HCT116 (cell line): ENCODE measurements around the gene GIPR. TPM values are rescaled to one million over a fixed set of nuclear protein-coding genes. Genes with fewer than 3 reads are reported as not detected.
"Not testable (repeated sequence)": the region's sequence is repeated elsewhere in the genome, so short reads cannot be mapped to it uniquely, and the experiment has no call there.

Source experiments
- ATAC-seq: fragments of 200-7000 bp; cut with Tn5 transposase; 2 replicates; pipeline ENCODE4 v1.9.1; 2020; ENCODE audit warnings: mild to moderate bottlenecking, moderate library complexity
- BruUV-seq: library from RNA; stranded (reverse); fragments of 400-500 nt; replicated peaks from 2 replicates; lab custom pipeline; 2021; lab: Mats Ljungman, UMichigan
- CTCF ChIA-PET: fragments of 300-600 bp; sonication (Branson Sonifier 250); formaldehyde crosslinking; loops from one replicate; lab custom pipeline; 2021; ENCODE audit warnings: antibody characterized with exemption; lab: Charles Lee
- POLR2A ChIA-PET: fragments of 300-600, 350-600 bp; sonication (Branson Sonifier 250); formaldehyde crosslinking; loops from one replicate; lab custom pipeline; 2021; ENCODE audit warnings: antibody characterized with exemption; lab: Charles Lee
- RAD21 ChIA-PET, 2 experiments: fragments of 300-600 bp; sonication (Branson Sonifier 250); formaldehyde crosslinking; loops; one replicate each; lab custom pipeline; 2023; ENCODE audit warnings: low total read pairs in 2 of 2; ENCODE audit not compliant: uncharacterized antibody in 2 of 2, unreplicated experiment in 2 of 2, low non-redundant PET in 1 of 2; lab: Charles Lee
- DNase-seq: peaks from one replicate; pipeline ENCODE4 v3.0.0-alpha.2; 2010; ENCODE audit warnings: low read depth, low spot score
- H2AFZ ChIP-seq: fragments of 200-600 bp; shearing (Covaris generic), sonication (generic); 2 replicates; pipeline ENCODE4 v1.6.1; 2017; ENCODE audit warnings: low read depth, mixed run types, mixed read lengths, antibody characterized with exemption, low read length; ENCODE audit not compliant: poor library complexity, severe bottlenecking
- H3K27ac ChIP-seq: 2 replicates; pipeline ENCODE4 v1.5.1; 2012; ENCODE audit warnings: low read depth, low read length
- H3K27me3 ChIP-seq: fragments of 200-600 bp; sonication (generic); 2 replicates; pipeline ENCODE4 v1.6.1; 2016; ENCODE audit warnings: mixed run types, low read length, mixed read lengths; ENCODE audit not compliant: insufficient read depth
- H3K36me3 ChIP-seq, 2 experiments: fragments of 200-500 bp in 1 of 2; fragments of 200-600 bp in 1 of 2; sonication (Bioruptor generic) in 1 of 2; sonication (generic) in 1 of 2; 2 replicates each; pipeline versions ENCODE4 v1.5.1 to v1.6.1; 2014 to 2016; ENCODE audit warnings: low read length in 2 of 2, inconsistent platforms in 1 of 2, mixed read lengths in 1 of 2, mixed run types in 1 of 2; ENCODE audit not compliant: insufficient read depth in 2 of 2, control insufficient read depth in 1 of 2
- H3K4me1 ChIP-seq, 2 experiments: fragments of 200-600 bp in 1 of 2; sonication (generic) in 1 of 2; 2 replicates each; pipeline versions ENCODE4 v1.5.1 to v1.6.1; 2012 to 2017; ENCODE audit warnings: low read length in 2 of 2, inconsistent platforms in 1 of 2, mild to moderate bottlenecking in 1 of 2, mixed read lengths in 1 of 2, mixed run types in 1 of 2, moderate library complexity in 1 of 2; ENCODE audit not compliant: insufficient read depth in 2 of 2, control insufficient read depth in 1 of 2
- H3K4me2 ChIP-seq: fragments of 200-600 bp; sonication (generic); 2 replicates; pipeline ENCODE4 v1.6.1; 2017; ENCODE audit warnings: mixed run types, low read length, mixed read lengths
- H3K4me3 ChIP-seq, 2 experiments: fragments of 200-600 bp in 1 of 2; sonication (generic) in 1 of 2; replicated peaks in 1 of 2; 2 replicates each; pipeline ENCODE4 v1.5.1; 2011 to 2016; ENCODE audit warnings: low read length in 2 of 2, control low read depth in 1 of 2, low read depth in 1 of 2, mild to moderate bottlenecking in 1 of 2, mixed read lengths in 1 of 2, mixed run types in 1 of 2
- H3K79me2 ChIP-seq: fragments of 200-600 bp; sonication (generic); 2 replicates; pipeline ENCODE4 v1.6.1; 2017; ENCODE audit warnings: mild to moderate bottlenecking, mixed run types, low read length, moderate library complexity, mixed read lengths; ENCODE audit not compliant: insufficient read depth
- H3K9ac ChIP-seq: fragments of 200-600 bp; sonication (generic); 2 replicates; pipeline ENCODE4 v1.6.1; 2016; ENCODE audit warnings: low read length, mixed read lengths
- H3K9me2 ChIP-seq: fragments of 200-600 bp; sonication (generic), shearing (Covaris generic); 2 replicates; pipeline ENCODE4 v1.6.1; 2017; ENCODE audit warnings: mixed run types, mild to moderate bottlenecking, moderate library complexity; ENCODE audit not compliant: insufficient read depth
- H3K9me3 ChIP-seq, 2 experiments: fragments of 200-500 bp in 1 of 2; fragments of 200-600 bp in 1 of 2; sonication (Bioruptor generic) in 1 of 2; sonication (generic) in 1 of 2; 2 replicates each; pipeline ENCODE4 v1.6.1; 2014 to 2017; ENCODE audit warnings: low read length in 2 of 2, mixed read lengths in 2 of 2, inconsistent platforms in 1 of 2, low read depth in 1 of 2, mild to moderate bottlenecking in 1 of 2, mixed run types in 1 of 2, moderate library complexity in 1 of 2; ENCODE audit not compliant: control insufficient read depth in 1 of 2, insufficient read depth in 1 of 2
- H4K20me1 ChIP-seq: fragments of 200-600 bp; sonication (generic), shearing (Covaris generic); 2 replicates; pipeline ENCODE4 v1.6.1; 2017; ENCODE audit warnings: mixed run types, mild to moderate bottlenecking, moderate library complexity; ENCODE audit not compliant: insufficient read depth
- CBX3 ChIP-seq: IDR thresholded peaks from 2 replicates; pipeline ENCODE4 v1.6.1; 2012; ENCODE audit warnings: low read depth
- ELF1 ChIP-seq: IDR thresholded peaks from 2 replicates; pipeline ENCODE4 v1.6.1; 2012; ENCODE audit warnings: low read depth, borderline replicate concordance
- RAD21 ChIP-seq: IDR thresholded peaks from 2 replicates; pipeline ENCODE4 v1.6.1; 2012; ENCODE audit warnings: low read depth, mild to moderate bottlenecking
- SIN3A ChIP-seq: IDR thresholded peaks from 2 replicates; pipeline ENCODE4 v1.6.1; 2012; ENCODE audit warnings: low read depth
- SP1 ChIP-seq: IDR thresholded peaks from 2 replicates; pipeline ENCODE4 v1.6.1; 2012; ENCODE audit warnings: low read depth
- ZBTB33 ChIP-seq: IDR thresholded peaks from 2 replicates; pipeline ENCODE4 v1.6.1; 2011; ENCODE audit warnings: mild to moderate bottlenecking, low read length, moderate library complexity; ENCODE audit not compliant: insufficient replicate concordance; ENCODE audit errors: extremely low read depth
- intact Hi-C: fragments of 100-400 bp; cut with micrococcal nuclease; formaldehyde crosslinking; loops from 2 replicates; pipeline ENCODE4 v1.10.0; 2022
- total RNA-seq: library from RNA; stranded (reverse); gene quantifications from one replicate; pipeline ENCODE4 v1.2.1, GENCODE V29; 2021; ENCODE audit not compliant: unreplicated experiment
- TF ChIP-seq, protein P1 (sequence below): IDR thresholded peaks from 2 replicates; pipeline ENCODE4 v1.6.1; 2012; ENCODE audit warnings: low read depth

GIPR gene
- total RNA-seq, 1 experiment from 2014 or later, result 14.1 TPM

GRCh38 chr19:45717131-45717982, 49.3 kb downstream of the GIPR start (continued):
- TF ChIP-seq, protein P1, sequence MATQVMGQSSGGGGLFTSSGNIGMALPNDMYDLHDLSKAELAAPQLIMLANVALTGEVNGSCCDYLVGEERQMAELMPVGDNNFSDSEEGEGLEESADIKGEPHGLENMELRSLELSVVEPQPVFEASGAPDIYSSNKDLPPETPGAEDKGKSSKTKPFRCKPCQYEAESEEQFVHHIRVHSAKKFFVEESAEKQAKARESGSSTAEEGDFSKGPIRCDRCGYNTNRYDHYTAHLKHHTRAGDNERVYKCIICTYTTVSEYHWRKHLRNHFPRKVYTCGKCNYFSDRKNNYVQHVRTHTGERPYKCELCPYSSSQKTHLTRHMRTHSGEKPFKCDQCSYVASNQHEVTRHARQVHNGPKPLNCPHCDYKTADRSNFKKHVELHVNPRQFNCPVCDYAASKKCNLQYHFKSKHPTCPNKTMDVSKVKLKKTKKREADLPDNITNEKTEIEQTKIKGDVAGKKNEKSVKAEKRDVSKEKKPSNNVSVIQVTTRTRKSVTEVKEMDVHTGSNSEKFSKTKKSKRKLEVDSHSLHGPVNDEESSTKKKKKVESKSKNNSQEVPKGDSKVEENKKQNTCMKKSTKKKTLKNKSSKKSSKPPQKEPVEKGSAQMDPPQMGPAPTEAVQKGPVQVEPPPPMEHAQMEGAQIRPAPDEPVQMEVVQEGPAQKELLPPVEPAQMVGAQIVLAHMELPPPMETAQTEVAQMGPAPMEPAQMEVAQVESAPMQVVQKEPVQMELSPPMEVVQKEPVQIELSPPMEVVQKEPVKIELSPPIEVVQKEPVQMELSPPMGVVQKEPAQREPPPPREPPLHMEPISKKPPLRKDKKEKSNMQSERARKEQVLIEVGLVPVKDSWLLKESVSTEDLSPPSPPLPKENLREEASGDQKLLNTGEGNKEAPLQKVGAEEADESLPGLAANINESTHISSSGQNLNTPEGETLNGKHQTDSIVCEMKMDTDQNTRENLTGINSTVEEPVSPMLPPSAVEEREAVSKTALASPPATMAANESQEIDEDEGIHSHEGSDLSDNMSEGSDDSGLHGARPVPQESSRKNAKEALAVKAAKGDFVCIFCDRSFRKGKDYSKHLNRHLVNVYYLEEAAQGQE, result no peak
- TF ChIP-seq CBX3, result no peak
- TF ChIP-seq, all 23 proteins: peak for 9

DNA sequence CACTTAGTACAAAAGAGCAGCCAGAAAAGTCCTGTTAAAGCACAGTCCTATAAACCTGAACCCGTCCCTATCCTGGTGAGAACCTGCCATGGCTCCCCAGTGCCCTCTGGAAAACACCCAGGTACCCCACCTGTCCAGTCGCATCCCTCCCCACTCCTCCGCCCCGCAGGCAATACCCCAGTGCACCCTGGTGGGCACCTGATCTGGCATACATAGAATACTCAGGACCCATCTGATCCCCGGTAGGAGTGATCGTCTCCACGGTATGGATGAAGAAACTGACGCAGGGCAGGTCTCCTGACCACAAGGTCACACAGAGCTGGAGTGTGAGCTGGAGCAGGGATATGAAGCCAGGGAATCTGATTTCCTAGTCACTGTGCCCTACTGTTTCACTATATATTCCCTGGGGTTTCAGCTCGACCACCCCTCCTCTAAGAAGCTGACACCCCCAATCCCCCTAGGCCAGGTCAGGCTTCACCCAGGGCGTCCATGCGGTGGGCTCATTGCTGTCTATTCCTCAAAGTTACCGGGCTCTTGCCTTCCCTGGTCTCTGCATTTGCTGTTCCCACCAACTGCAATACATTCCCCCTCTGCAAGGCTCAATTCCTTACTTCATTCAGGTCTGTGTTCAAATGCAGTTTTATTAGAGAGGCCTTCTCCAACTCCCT, 50.1 kb downstream of the GIPR start:
- DNase-seq, result no peak
- peak overlapping the region; percentile 63 for H3K9ac ChIP-seq
- peaks cover 44 to 58% of the 10 kb centered on the region in 2 experiments for H3K4me1 ChIP-seq
- peak overlapping the region; percentile 58 for H3K27ac ChIP-seq
- no TSS peak for BruUV-seq
- peaks cover 4 to 15% of the 10 kb centered on the region in 2 experiments; a peak in 3 of 4 replicates for H3K36me3 ChIP-seq
- CTCF ChIA-PET, result interaction anchor here (1.2 to 4.8 kb wide), 3 partner anchors 11 to 61 kb away, joined by 6 to 22 read pairs (median 6); partner anchors contain the start of genes QPCTL and SNRPD2
- no peaks in the 10 kb centered on the region for H3K9me3 ChIP-seq
- H3K27me3 ChIP-seq, result no peaks in the 10 kb centered on the region
- peak overlapping the region; percentile 52 to 64 for H3K4me3 ChIP-seq
- no peak for TF ChIP-seq ELF1
- TF ChIP-seq SP1, result no peak
- peak; percentile 3; the same call in 1 of the 2 replicates for TF ChIP-seq RAD21
- no peak for TF ChIP-seq SIN3A
- TF ChIP-seq ZBTB33, result no peak
- TF ChIP-seq, all 23 proteins: peak for 1
- no peaks in the 10 kb centered on the region for H3K9me2 ChIP-seq
- RAD21 ChIA-PET, result no interaction called here
- H3K79me2 ChIP-seq, result peaks cover 82% of the 10 kb centered on the region
- POLR2A ChIA-PET, result interaction anchor here (0.6 to 1.9 kb wide), 6 partner anchors 13 to 52 kb away, joined by 3 to 16 read pairs (median 5); partner anchors contain the start of genes FBXO46, QPCTL, SIX5 and SNRPD2
- H4K20me1 ChIP-seq, result no peaks in the 10 kb centered on the region; the same call in 1 of the 2 replicates
- no peak overlapping the region for H2AFZ ChIP-seq
- ATAC-seq, result no peak
- H3K4me2 ChIP-seq, result peak overlapping the region; percentile 71
- intact Hi-C loops, result loop anchor here (2.0 kb wide), 1 partner anchor 51 kb away; the partner anchor contains the start of gene SIX5

DNA sequence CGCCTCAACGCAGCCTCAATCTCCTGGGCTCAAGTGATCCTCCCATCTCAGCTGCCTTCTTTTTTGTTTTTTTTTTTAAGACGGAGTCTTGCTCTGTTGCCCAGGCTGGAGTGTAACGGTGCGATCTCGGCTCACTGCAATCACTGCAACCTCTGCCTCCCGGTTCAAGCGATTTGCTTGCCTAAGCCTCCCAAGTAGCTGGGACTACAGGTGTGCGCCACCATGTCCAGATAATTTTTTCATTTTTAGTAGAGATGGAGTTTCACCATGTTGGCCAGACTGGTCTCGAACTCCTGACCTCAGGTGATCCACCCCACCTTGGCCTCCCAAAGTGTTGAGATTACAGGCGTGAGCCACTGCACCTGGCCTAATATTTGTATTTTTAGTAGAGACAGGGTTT, 52.0 kb downstream of the GIPR start:
- Histone ChIP-seq H3K79me2 (peaks cover 79% of the 10 kb centered on the region), H3K4me1 (peaks cover 61 to 77% of the 10 kb centered on the region in 2 experiments), H3K36me3 (peaks cover 4 to 15% of the 10 kb centered on the region in 2 experiments; a peak in 2 of 4 replicates)
- POLR2A ChIA-PET, DNase-seq, BruUV-seq, RAD21 ChIA-PET, H3K9ac ChIP-seq, H3K4me2 ChIP-seq, ATAC-seq, H2AFZ ChIP-seq, intact Hi-C loops, H3K9me3 ChIP-seq, H3K9me2 ChIP-seq, H4K20me1 ChIP-seq, H3K27me3 ChIP-seq, H3K4me3 ChIP-seq, H3K27ac ChIP-seq: not testable (repeated sequence)
- CTCF ChIA-PET, result interaction anchor here (1.2 to 4.8 kb wide), 2 partner anchors 27 to 49 kb away, joined by 7 to 22 read pairs; partner anchors contain the start of genes QPCTL, SIX5 and SNRPD2
